GM12878 (cell line): ENCODE results near the gene RAB36. TPM values are rescaled to one million over a fixed set of nuclear protein-coding genes. Genes with fewer than 3 reads are reported as not detected.

Source experiments
- BRCA1 ChIP-seq: IDR thresholded peaks from 2 replicates; pipeline ENCODE4 v1.6.1; 2011; ENCODE audit warnings: low read depth, low read length, improper control_type of control experiment
- CHD2 ChIP-seq: IDR thresholded peaks from 2 replicates; pipeline ENCODE4 v1.6.1; 2011; ENCODE audit warnings: low read depth, low read length, improper control_type of control experiment, borderline replicate concordance
- CHD4 ChIP-seq: fragments of 200-600 bp; sonication (generic); IDR thresholded peaks from 2 replicates; pipeline ENCODE4 v1.6.1; 2016; ENCODE audit warnings: mild to moderate bottlenecking
- CREB1 ChIP-seq: IDR thresholded peaks from 2 replicates; pipeline ENCODE4 v1.6.1; 2012; ENCODE audit warnings: low read depth, mild to moderate bottlenecking, inconsistent platforms
- CUX1 ChIP-seq: IDR thresholded peaks from 2 replicates; pipeline ENCODE4 v1.6.1; 2012; ENCODE audit warnings: improper control_type of control experiment, low read depth, low read length; ENCODE audit not compliant: insufficient replicate concordance
- E4F1 ChIP-seq: fragments of 450-650 bp; IDR thresholded peaks from 2 replicates; pipeline ENCODE4 v1.6.1; 2018; ENCODE audit warnings: borderline replicate concordance, mild to moderate bottlenecking; ENCODE audit not compliant: partially characterized antibody
- GATAD2B ChIP-seq: fragments of 450-650 bp; conservative IDR thresholded peaks from 2 replicates; pipeline ENCODE4 v1.6.1; 2017; ENCODE audit warnings: low read depth, mild to moderate bottlenecking, moderate library complexity
- HDGF ChIP-seq: fragments of 450-650 bp; IDR thresholded peaks from 2 replicates; pipeline ENCODE4 v1.6.1; 2016; ENCODE audit warnings: antibody characterized with exemption
- IKZF1 ChIP-seq: fragments of 450-650 bp; conservative IDR thresholded peaks from 2 replicates; pipeline ENCODE4 v1.6.1; 2017; ENCODE audit warnings: antibody characterized with exemption, mild to moderate bottlenecking
- IKZF2 ChIP-seq, 2 experiments: fragments of 450-650 bp; IDR thresholded peaks; 2 replicates each; pipeline ENCODE4 v1.6.1; 2017; ENCODE audit warnings: mild to moderate bottlenecking in 2 of 2, moderate library complexity in 2 of 2
- JUND ChIP-seq: IDR thresholded peaks from 2 replicates; pipeline ENCODE4 v1.6.1; 2012; ENCODE audit warnings: low read depth, mild to moderate bottlenecking, low read length, improper control_type of control experiment, moderate library complexity
- KDM1A ChIP-seq: fragments of 200-600 bp; sonication (generic); IDR thresholded peaks from 2 replicates; pipeline ENCODE4 v1.6.1; 2016; ENCODE audit warnings: borderline replicate concordance
- MEF2A ChIP-seq: IDR thresholded peaks from 2 replicates; pipeline ENCODE4 v1.6.1; 2011; ENCODE audit warnings: low read depth, mild to moderate bottlenecking, low read length, moderate library complexity; ENCODE audit not compliant: insufficient read depth
- MEF2B ChIP-seq: fragments of 450-650 bp; IDR thresholded peaks from 2 replicates; pipeline ENCODE4 v1.6.1; 2018; ENCODE audit warnings: mild to moderate bottlenecking, moderate library complexity; ENCODE audit not compliant: partially characterized antibody, poor library complexity, severe bottlenecking
- NBN ChIP-seq: fragments of 450-650 bp; IDR thresholded peaks from 2 replicates; pipeline ENCODE4 v1.6.1; 2016
- NRF1 ChIP-seq: conservative IDR thresholded peaks from 2 replicates; pipeline ENCODE4 v1.6.1; 2011; ENCODE audit warnings: mild to moderate bottlenecking, low read depth, low read length, improper control_type of control experiment
- POLR2A ChIP-seq: IDR thresholded peaks from 2 replicates; pipeline ENCODE4 v1.6.1; 2011; ENCODE audit warnings: low read depth, mild to moderate bottlenecking, low read length
- POU2F2 ChIP-seq: IDR thresholded peaks from 3 replicates; pipeline ENCODE4 v1.6.1; 2011; ENCODE audit warnings: low read depth, mild to moderate bottlenecking, low read length, borderline replicate concordance
- SMC3 ChIP-seq: IDR thresholded peaks from 2 replicates; pipeline ENCODE4 v1.6.1; 2011; ENCODE audit warnings: low read length, improper control_type of control experiment, borderline replicate concordance
- ZNF384 ChIP-seq: IDR thresholded peaks from 2 replicates; pipeline ENCODE4 v1.6.1; 2012; ENCODE audit warnings: low read depth, mild to moderate bottlenecking, low read length, improper control_type of control experiment, borderline replicate concordance
- polyA plus RNA-seq, 11 experiments: library from polyadenylated mRNA; depleted of rRNA in 4 of 11; unstranded in 6 of 11; stranded (reverse) in 5 of 11; fragments of >200 nt; fragmentation: Nextera tagmentation in 4 of 11; fragmentation: Illumina TruSeq in 1 of 11; extraction: Ambion mirVana in 4 of 11; extraction: Trizol in 1 of 11; gene quantifications; 1 replicate in 1 of 11; 2 replicates in 10 of 11; pipeline versions ENCODE4 v1.2.1 to v1.2.3, GENCODE V29; 2011 to 2016; ENCODE audit warnings: inconsistent platforms in 2 of 11, missing spikeins in 2 of 11, low read depth in 1 of 11
- total RNA-seq, 4 experiments: library from RNA; depleted of rRNA in 3 of 4; stranded (reverse); fragments of >200 nt in 3 of 4; fragmentation: Illumina TruSeq in 1 of 4; extraction: Trizol in 1 of 4; gene quantifications; 2 replicates each; pipeline versions ENCODE4 v1.2.1 to v1.2.3, GENCODE V29; 2013 to 2021
- TF ChIP-seq, protein P1 (sequence below): fragments of 450-650 bp; formaldehyde crosslinking; IDR thresholded peaks from 2 replicates; pipeline ENCODE4 v1.4.0; 2022; ENCODE audit warnings: mild to moderate bottlenecking, moderate library complexity

Gene RAB36
- total and polyA plus RNA-seq, 10 of the 15 experiments (the other 5 are each of a cell fraction or from before 2014, with no cell fraction given), result 0.31 to 2.7 (median 1.1) TPM

GRCh38 chr22:23137905-23138561 lies 7.2 kb upstream of the RAB36 start (continued):
- TF ChIP-seq MEF2B, result peak; percentile 86
- no peak for TF ChIP-seq KDM1A
- TF ChIP-seq GATAD2B, result peak; percentile 71
- peak; percentile 97 to 98 for TF ChIP-seq IKZF2 (IDR thresholded peaks at IDR 0.05)
- 0 out of 2 replicates have a peak, but pooled peaks have one; percentile 70 for TF ChIP-seq HDGF
- 0 out of 2 replicates have a peak, but pooled peaks have one; percentile 38 for TF ChIP-seq MEF2A
- TF ChIP-seq CUX1, result peak; percentile 31
- TF ChIP-seq CREB1, result 0 out of 2 replicates have a peak, but pooled peaks have one; percentile 21
- no peak for TF ChIP-seq SMC3
- no peak for TF ChIP-seq JUND
- TF ChIP-seq POLR2A, result no peak
- no peak for TF ChIP-seq E4F1
- TF ChIP-seq ZNF384, result peak; percentile 59
- TF ChIP-seq CHD4, result no peak
- TF ChIP-seq NRF1, result no peak
- peak; percentile 87; the same call in 1 of the 2 replicates for TF ChIP-seq NBN
- TF ChIP-seq, protein P1, sequence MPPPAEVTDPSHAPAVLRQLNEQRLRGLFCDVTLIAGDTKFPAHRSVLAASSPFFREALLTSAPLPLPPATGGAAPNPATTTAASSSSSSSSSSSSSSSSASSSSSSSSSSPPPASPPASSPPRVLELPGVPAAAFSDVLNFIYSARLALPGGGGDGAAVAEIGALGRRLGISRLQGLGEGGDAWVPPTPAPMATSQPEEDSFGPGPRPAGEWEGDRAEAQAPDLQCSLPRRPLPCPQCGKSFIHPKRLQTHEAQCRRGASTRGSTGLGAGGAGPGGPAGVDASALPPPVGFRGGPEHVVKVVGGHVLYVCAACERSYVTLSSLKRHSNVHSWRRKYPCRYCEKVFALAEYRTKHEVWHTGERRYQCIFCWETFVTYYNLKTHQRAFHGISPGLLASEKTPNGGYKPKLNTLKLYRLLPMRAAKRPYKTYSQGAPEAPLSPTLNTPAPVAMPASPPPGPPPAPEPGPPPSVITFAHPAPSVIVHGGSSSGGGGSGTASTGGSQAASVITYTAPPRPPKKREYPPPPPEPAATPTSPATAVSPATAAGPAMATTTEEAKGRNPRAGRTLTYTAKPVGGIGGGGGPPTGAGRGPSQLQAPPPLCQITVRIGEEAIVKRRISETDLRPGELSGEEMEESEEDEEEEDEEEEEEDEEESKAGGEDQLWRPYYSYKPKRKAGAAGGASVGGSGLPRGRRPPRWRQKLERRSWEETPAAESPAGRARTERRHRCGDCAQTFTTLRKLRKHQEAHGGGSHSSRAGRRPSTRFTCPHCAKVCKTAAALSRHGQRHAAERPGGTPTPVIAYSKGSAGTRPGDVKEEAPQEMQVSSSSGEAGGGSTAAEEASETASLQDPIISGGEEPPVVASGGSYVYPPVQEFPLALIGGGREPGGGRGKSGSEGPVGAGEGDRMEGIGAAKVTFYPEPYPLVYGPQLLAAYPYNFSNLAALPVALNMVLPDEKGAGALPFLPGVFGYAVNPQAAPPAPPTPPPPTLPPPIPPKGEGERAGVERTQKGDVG (CRISPR knock-in tag), result no peak
- TF ChIP-seq POU2F2, result no peak
- peak; percentile 96 for TF ChIP-seq IKZF1
- no peak for TF ChIP-seq CHD2
- no peak for TF ChIP-seq BRCA1
- TF ChIP-seq, all 136 proteins: peak for 37
